HG02759 (cell line): ENCODE data around the gene HOXA4.

Source experiments
- ATAC-seq: cut with Tn5 transposase; IDR thresholded peaks from one replicate; pipeline ENCODE4 v1.9.1; 2021; ENCODE audit warnings: mild to moderate bottlenecking, moderate library complexity; ENCODE audit not compliant: unreplicated experiment

HOXA4 gene

DNA sequence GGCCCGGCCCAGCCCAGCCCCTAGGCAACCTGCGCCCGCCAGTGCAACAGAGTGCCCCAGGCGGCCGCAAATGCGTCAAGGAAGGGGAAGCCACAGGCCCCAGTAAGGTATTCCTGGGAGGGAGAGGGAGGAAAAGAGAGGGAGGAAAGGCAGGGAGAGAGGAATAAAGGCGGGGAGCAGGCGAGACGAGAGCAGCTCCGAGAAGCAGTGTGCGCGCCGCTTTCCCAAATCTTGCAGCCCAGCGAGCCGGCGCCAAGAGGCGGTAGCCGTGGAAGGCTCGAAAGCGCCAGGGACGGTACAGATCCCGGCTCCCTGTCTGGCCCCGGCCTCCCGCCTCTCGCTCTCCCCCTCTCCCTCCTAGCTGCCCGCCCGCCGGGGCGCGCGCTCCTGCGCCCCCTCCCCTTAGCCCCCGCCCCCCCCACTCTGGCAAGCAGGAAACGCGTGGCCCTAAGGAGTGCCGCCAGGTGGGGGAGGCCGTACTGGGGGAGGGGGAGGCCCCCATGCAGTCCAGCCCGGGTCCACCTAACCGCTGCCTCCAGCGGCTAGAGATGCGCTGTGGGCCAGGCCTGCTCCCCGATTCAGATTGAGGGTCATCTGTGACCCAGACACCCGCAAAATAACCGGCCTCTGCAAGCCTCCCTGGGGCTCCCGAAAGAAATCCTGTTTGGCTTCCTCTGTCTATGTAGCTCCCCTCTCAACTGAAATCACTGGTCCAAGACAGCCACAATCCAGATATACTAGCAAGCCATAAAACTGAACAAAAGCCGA, 39.3 kb upstream of the HOXA4 start:
- ATAC-seq, result no peak

- no peak for ATAC-seq
Observed at GRCh38 chr7:27168265-27168947, 37.8 kb upstream of the HOXA4 start.

DNA sequence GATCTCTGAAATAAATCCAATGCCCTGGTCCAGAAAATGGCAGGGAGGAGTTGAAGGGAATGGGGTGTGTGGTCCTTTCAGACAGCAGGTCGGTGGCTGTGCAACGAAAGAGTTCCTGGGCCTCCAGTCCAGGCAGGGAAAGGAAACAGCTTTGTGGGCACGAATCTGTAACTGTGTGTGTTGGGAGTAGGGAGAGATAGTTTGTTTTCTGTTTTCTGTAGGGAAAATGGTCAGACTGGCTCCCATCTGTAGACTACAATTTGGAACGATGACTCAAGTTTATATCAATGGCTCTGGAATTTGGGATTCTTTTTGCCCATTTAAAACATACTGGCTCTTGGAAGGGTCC, 37.3 kb upstream of the HOXA4 start:
- ATAC-seq, result no peak

GRCh38 chr7:27166531-27167505, 36.3 kb upstream of the HOXA4 start:
- ATAC-seq, result no peak

DNA sequence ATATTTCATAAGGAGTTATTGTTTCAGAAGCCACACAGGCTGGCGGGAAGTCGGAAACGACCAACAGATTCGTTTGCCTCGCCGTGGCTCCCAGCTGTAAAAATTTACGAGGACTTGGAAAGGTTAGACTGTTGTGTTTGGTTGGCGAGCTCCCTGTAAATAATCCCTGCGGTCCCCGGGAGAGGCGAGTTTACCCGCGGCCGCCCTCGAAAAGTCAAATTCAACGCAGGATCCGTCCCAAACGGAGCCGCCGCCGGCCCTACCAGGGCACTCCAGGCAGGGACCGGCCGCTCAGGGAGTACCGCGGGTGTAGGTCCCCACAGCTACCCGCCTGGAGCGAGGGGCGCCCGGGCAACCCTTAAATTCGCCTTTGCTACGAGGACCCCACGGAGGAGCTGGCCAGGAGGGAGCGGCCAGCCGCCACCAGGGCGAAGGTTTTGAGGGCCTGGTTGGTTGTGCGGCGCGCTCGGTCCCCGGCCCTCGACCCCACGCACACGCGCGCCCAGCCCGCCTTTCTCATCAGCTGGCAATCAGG, 35.5 kb upstream of the HOXA4 start:
- no peak for ATAC-seq

GRCh38 chr7:27165089-27165995, 34.8 kb upstream of the HOXA4 start, which contains the start of gene HOXA9:
TSS of gene HOXA9 (minus strand) at chr7:27165537. CDS start at chr7:27165457, 80 bp downstream.
- no peak for ATAC-seq

DNA sequence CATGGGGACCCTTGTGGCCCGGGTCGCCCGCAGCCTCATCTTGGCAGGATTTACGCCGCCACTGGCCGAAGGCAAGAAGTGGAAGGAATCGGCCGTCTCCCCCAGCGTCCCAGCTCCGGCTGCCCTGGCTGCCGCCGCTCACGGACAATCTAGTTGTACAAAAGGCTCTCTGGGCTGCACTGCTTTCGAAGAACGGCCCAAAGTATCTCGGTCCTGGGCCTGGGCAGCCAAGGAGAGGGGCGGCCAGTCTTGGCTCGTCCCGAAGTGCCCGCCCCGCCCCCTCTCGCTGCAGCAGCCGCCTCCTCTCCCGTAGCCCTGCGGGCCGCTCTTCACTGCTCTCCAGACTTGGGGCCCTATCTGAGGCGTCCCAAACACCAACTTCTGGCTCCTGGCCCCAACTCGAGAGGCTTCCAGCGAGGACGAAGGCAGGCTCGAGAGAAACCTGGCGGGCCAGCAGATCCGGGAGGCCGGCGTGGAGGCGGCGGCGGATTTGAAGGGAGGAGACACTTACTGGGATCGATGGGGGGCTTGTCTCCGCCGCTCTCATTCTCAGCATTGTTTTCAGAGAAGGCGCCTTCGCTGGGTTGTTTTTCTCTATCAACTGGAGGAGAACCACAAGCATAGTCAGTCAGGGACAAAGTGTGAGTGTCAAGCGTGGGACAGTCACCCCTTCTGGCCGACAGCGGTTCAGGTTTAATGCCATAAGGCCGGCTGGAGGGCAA, 34.0 kb upstream of the HOXA4 start:
- ATAC-seq, result no peak

- ATAC-seq, result no peak
Observed at GRCh38 chr7:27164045-27164366, 33.4 kb upstream of the HOXA4 start.

DNA sequence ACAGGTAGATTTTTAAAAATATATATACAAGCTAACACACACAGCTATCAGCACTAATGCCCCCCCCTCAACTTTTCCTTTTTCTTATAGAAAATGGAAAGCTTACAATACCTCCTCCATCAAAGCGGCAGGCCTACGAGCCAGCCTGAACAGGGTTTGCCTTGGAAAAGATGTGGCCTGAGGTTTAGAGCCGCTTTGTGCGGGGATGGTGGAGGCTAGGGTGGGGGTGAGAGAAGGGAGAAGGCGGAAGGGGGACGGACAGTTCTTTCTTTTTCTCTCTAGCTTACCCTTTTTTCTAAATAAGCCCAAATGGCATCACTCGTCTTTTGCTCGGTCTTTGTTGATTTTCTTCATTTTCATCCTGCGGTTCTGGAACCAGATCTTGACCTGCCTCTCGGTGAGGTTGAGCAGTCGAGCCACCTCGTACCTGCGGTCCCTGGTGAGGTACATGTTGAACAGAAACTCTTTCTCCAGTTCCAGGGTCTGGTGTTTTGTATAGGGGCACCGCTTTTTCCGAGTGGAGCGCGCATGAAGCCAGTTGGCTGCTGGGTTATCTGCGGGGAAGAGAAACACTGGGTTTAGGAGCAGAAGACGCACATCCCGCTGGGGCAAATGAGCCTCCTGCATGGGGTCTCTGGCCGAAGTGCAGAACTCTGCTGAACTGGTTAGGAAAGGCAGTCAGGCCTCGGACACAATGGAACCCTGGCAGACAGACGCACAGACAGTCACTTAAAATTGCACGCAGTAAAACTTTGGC, 32.9 kb upstream of the HOXA4 start:
- no peak for ATAC-seq

DNA sequence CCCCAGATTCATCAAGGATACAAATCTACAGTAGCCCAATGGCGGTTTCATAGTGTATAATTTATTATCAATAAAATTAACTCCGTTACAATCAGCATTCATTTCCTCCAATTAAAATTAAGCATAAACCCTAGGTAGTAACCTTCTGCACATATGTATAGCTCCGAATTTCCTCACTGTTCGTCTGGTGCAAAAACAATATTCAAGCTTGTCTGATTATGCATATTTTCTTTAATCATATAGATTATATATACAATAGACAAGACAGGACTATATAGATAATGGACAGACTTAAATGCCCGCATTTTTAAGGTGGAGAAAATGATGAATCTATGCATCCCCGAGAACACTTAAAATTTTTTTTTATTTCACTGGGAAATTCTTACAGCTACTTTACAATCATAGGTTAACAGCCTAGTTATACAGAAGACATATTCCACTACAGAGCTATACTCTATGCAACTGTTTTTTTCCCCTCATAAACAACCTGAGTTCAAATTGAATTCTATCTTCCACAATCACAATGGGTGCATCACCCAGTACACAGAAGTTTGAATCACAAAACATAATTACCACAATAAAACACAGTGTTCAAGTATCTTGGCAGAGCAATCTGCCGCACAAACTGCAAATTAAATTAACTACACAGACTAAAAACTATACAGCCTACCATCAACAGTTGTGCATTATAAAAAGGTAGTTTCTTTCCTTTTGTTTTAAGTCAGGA, 32.2 kb upstream of the HOXA4 start:
- ATAC-seq, result no peak

DNA sequence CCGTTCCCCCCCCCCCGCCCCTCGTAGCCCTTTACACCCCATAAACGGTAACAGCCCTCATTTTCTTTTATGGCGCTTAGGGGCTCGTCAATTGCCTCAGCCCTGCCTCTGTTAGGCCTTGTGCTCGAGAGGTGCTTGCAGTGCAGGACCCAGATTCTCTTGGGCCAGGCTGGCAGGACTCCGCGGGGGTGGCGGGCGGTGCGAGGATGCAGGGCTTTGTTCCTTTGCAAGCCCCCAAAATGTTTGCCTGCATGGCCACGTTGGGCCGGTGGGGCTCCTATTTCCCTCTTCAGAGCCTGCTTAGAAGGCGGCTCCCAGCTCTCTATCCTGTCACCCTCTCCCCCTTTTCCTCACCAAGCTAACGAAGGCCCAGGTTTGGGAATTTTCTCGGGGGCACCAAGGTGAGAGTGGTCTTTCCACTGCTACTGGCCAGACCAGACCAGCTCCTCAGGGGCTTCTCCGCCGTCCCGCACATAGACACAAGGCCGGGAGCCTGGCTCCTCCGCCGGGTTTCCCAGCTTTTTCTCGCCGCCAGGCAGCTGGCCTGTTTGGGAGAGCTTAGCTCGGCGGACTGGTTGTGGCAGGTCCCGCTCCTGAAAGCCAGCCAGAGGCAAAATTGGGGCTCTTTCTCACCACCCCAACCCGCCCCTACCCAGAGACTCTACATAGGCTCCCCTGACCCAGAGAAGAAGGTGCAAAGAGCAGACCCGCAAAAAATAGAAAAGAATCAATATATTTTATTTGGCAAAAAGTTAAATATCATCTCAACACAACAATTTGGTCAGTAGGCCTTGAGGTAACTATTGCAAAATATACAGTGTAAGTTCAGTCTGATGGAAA, 31.4 kb upstream of the HOXA4 start:
- ATAC-seq, result no peak

DNA sequence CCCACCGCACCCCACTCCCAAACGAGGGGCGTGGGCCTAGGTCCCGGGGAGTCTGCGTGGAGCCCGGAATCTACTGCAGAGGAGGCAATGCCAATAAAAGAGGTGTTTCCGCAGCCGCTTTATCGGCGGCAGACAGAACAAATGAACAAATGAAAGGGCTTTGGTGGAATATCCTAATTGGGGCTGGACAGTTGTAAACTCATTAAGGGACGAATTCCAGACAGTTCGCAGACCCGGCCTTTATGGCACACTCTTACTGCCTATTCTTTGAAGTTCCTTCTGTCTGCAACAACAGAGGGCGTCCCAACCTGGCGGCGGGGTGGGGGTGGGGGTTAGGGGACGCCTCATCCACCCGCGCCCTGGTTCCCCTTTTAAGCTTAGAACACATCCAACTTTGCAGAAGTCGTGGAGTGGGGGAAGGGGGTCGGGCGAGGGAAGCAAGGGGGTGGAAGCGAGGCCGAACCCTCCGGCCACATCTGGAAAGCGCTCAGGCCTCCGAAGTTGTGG, 30.7 kb upstream of the HOXA4 start:
- ATAC-seq, result no peak

GRCh38 chr7:27160546-27161213, 30.1 kb upstream of the HOXA4 start:
- ATAC-seq, result peak; percentile 72

GRCh38 chr7:27160145-27160545, 29.6 kb upstream of the HOXA4 start:
- ATAC-seq, result no peak

- ATAC-seq, result no peak
Observed at GRCh38 chr7:27159266-27160144, 28.9 kb upstream of the HOXA4 start.
